Gastroesophageal sphincter (tissue), 2 donors: ENCODE data around the gene PTPRK.

ENCODE experiments used
- POLR2A ChIP-seq, 2 donors: fragments of 450-650 bp; IDR thresholded peaks; one replicate each; pipeline ENCODE4 v1.6.1; 2017; ENCODE audit warnings: antibody characterized with exemption in 2 of 2, mild to moderate bottlenecking in 2 of 2, moderate library complexity in 1 of 2
- POLR2AphosphoS5 ChIP-seq: sonication (generic); formaldehyde crosslinking; IDR thresholded peaks from one replicate; pipeline ENCODE4 v1.6.1; 2017; ENCODE audit warnings: antibody characterized with exemption

- TF ChIP-seq POLR2AphosphoS5: no peak
- no peak for TF ChIP-seq POLR2A (IDR thresholded peaks at IDR 0.05)
These were observed 319.6 kb downstream of the PTPRK start for GRCh38 chr6:128200789-128201188.
